Stomach (tissue), 4 donors: Measurements from ENCODE around the gene KLHL40.

Experiments used
- POLR2A ChIP-seq, 4 donors: fragments of 450-650 bp; IDR thresholded peaks; one replicate each; pipeline ENCODE4 v1.6.1; 2016; ENCODE audit warnings: antibody characterized with exemption in 4 of 4, control low read depth in 2 of 4, mild to moderate bottlenecking in 1 of 4, moderate library complexity in 1 of 4
- POLR2AphosphoS5 ChIP-seq, 3 donors: sonication (generic); formaldehyde crosslinking; IDR thresholded peaks; one replicate each; pipeline ENCODE4 v1.6.1; 2016; ENCODE audit warnings: antibody characterized with exemption in 3 of 3
- TF ChIP-seq, protein P1 (sequence below), 7 experiments: fragments of 450-650 bp in 4 of 7; fragments of 200-600 bp in 3 of 7; sonication (generic) in 3 of 7; IDR thresholded peaks; one replicate each; pipeline ENCODE4 v1.5.1; 2016 to 2019; ENCODE audit warnings: antibody characterized with exemption in 7 of 7, control low read depth in 2 of 7, mild to moderate bottlenecking in 1 of 7

GRCh38 chr3:42640129-42640528 is 45.2 kb upstream of the KLHL40 start:
- TF ChIP-seq POLR2AphosphoS5 (IDR thresholded peaks at IDR 0.05), result no peak
- no peak for TF ChIP-seq POLR2A (IDR thresholded peaks at IDR 0.05)
- TF ChIP-seq, protein P1, sequence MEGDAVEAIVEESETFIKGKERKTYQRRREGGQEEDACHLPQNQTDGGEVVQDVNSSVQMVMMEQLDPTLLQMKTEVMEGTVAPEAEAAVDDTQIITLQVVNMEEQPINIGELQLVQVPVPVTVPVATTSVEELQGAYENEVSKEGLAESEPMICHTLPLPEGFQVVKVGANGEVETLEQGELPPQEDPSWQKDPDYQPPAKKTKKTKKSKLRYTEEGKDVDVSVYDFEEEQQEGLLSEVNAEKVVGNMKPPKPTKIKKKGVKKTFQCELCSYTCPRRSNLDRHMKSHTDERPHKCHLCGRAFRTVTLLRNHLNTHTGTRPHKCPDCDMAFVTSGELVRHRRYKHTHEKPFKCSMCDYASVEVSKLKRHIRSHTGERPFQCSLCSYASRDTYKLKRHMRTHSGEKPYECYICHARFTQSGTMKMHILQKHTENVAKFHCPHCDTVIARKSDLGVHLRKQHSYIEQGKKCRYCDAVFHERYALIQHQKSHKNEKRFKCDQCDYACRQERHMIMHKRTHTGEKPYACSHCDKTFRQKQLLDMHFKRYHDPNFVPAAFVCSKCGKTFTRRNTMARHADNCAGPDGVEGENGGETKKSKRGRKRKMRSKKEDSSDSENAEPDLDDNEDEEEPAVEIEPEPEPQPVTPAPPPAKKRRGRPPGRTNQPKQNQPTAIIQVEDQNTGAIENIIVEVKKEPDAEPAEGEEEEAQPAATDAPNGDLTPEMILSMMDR (IDR thresholded peaks at IDR 0.05), result no peak
